Measurements from ENCODE around the gene RFTN2.

GRCh38 chr2:197700960-197701359 lies 25.6 kb upstream of the RFTN2 start:
- no peak for TF ChIP-seq CTCF (IDR thresholded peaks at IDR 0.05)
- no peak for TF ChIP-seq POLR2A (IDR thresholded peaks at IDR 0.05)
- TF ChIP-seq POLR2AphosphoS5 (IDR thresholded peaks at IDR 0.05) = no peak
- TF ChIP-seq EP300 (IDR thresholded peaks at IDR 0.05) = no peak
